GM12878 (cell line): ENCODE data around the gene ZSCAN25. TPM values are rescaled to one million over a fixed set of nuclear protein-coding genes. Genes with fewer than 3 reads are reported as not detected.

Experiments
- CUX1 ChIP-seq: IDR thresholded peaks from 2 replicates; pipeline ENCODE4 v1.6.1; 2012; ENCODE audit warnings: improper control_type of control experiment, low read depth, low read length; ENCODE audit not compliant: insufficient replicate concordance
- DPF2 ChIP-seq: fragments of 450-650 bp; IDR thresholded peaks from 2 replicates; pipeline ENCODE4 v1.6.1; 2017; ENCODE audit warnings: mild to moderate bottlenecking
- E2F4 ChIP-seq: IDR thresholded peaks from 2 replicates; pipeline ENCODE4 v1.6.1; 2012; ENCODE audit warnings: low read depth, low read length, improper control_type of control experiment
- IRF4 ChIP-seq: IDR thresholded peaks from 2 replicates; pipeline ENCODE4 v1.6.1; 2011; ENCODE audit warnings: low read depth, low read length
- MXI1 ChIP-seq: fragments of 150-350 bp; IDR thresholded peaks from 2 replicates; pipeline ENCODE4 v1.6.1; 2011; ENCODE audit warnings: low read depth, mild to moderate bottlenecking, inconsistent platforms, low read length, improper control_type of control experiment
- NR2C1 ChIP-seq: fragments of 450-650 bp; IDR thresholded peaks from 2 replicates; pipeline ENCODE4 v1.6.1; 2017; ENCODE audit warnings: antibody characterized with exemption, mild to moderate bottlenecking, moderate library complexity
- NR2F1 ChIP-seq: fragments of 450-650 bp; conservative IDR thresholded peaks from 2 replicates; pipeline ENCODE4 v1.6.1; 2017; ENCODE audit warnings: mild to moderate bottlenecking
- RAD21 ChIP-seq: IDR thresholded peaks from 2 replicates; pipeline ENCODE4 v1.6.1; 2011; ENCODE audit warnings: mild to moderate bottlenecking, low read depth, low read length, moderate library complexity; ENCODE audit not compliant: insufficient read depth
- REST ChIP-seq: IDR thresholded peaks from 2 replicates; pipeline ENCODE4 v1.6.1; 2012; ENCODE audit warnings: mild to moderate bottlenecking, low read depth, low read length
- SP1 ChIP-seq: IDR thresholded peaks from one replicate; pipeline ENCODE4 v1.6.1; 2011; ENCODE audit warnings: low read depth, low read length
- SUZ12 ChIP-seq: fragments of 200-600 bp; sonication (generic); IDR thresholded peaks from one replicate; pipeline ENCODE4 v1.6.1; 2018; ENCODE audit warnings: antibody characterized with exemption, mild to moderate bottlenecking; ENCODE audit not compliant: unreplicated experiment
- WRNIP1 ChIP-seq: IDR thresholded peaks from 2 replicates; pipeline ENCODE4 v1.6.1; 2011; ENCODE audit warnings: low read depth, low read length, improper control_type of control experiment, borderline replicate concordance
- ZBTB4 ChIP-seq: fragments of 450-650 bp; formaldehyde crosslinking; IDR thresholded peaks from 2 replicates; pipeline ENCODE4 v1.4.0; 2022; ENCODE audit warnings: mild to moderate bottlenecking, moderate library complexity
- ZNF207 ChIP-seq: fragments of 450-650 bp; IDR thresholded peaks from 2 replicates; pipeline ENCODE4 v1.6.1; 2014; ENCODE audit warnings: antibody characterized with exemption, mild to moderate bottlenecking, borderline replicate concordance
- ZNF384 ChIP-seq: IDR thresholded peaks from 2 replicates; pipeline ENCODE4 v1.6.1; 2012; ENCODE audit warnings: low read depth, mild to moderate bottlenecking, low read length, improper control_type of control experiment, borderline replicate concordance
- ZNF622 ChIP-seq: fragments of 450-650 bp; IDR thresholded peaks from 2 replicates; pipeline ENCODE4 v1.6.1; 2017; ENCODE audit warnings: mild to moderate bottlenecking, inconsistent platforms
- polyA plus RNA-seq, 11 experiments: library from polyadenylated mRNA; depleted of rRNA in 4 of 11; unstranded in 6 of 11; stranded (reverse) in 5 of 11; fragments of >200 nt; fragmentation: Nextera tagmentation in 4 of 11; fragmentation: Illumina TruSeq in 1 of 11; extraction: Ambion mirVana in 4 of 11; extraction: Trizol in 1 of 11; gene quantifications; 1 replicate in 1 of 11; 2 replicates in 10 of 11; pipeline versions ENCODE4 v1.2.1 to v1.2.3, GENCODE V29; 2011 to 2016; ENCODE audit warnings: inconsistent platforms in 2 of 11, missing spikeins in 2 of 11, low read depth in 1 of 11
- total RNA-seq, 4 experiments: library from RNA; depleted of rRNA in 3 of 4; stranded (reverse); fragments of >200 nt in 3 of 4; fragmentation: Illumina TruSeq in 1 of 4; extraction: Trizol in 1 of 4; gene quantifications; 2 replicates each; pipeline versions ENCODE4 v1.2.1 to v1.2.3, GENCODE V29; 2013 to 2021

Gene ZSCAN25
- total and polyA plus RNA-seq, 10 of the 15 experiments (the other 5 are each of a cell fraction or from before 2014, with no cell fraction given): 0.79 to 15.6 (median 9.6) TPM

- no peak; the same call in 1 of the 2 replicates for TF ChIP-seq REST
- TF ChIP-seq E2F4: no peak
- TF ChIP-seq NR2F1: peak; percentile 53; the same call in 1 of the 2 replicates
- no peak for TF ChIP-seq CUX1
- TF ChIP-seq WRNIP1: no peak
- TF ChIP-seq ZBTB4 (CRISPR knock-in tag): no peak
- TF ChIP-seq IRF4: peak; percentile 42; the same call in 1 of the 2 replicates
- no peak; the same call in 1 of the 2 replicates for TF ChIP-seq DPF2
- TF ChIP-seq ZNF384: no peak
- TF ChIP-seq SUZ12: no peak
- TF ChIP-seq ZNF207: peak; percentile 21; the same call in 1 of the 2 replicates
- TF ChIP-seq MXI1: no peak
- peak; percentile 52 for TF ChIP-seq NR2C1
- no peak for TF ChIP-seq SP1
- no peak for TF ChIP-seq ZNF622
- TF ChIP-seq RAD21: peak; percentile 24; the same call in 1 of the 2 replicates
Measured at GRCh38 chr7:99616359-99617191, at the start of gene ZSCAN25 (continued).
